CD14-positive monocyte (primary cell): ENCODE data around the gene MEIS2. TPM values are rescaled to one million over a fixed set of nuclear protein-coding genes. Genes with fewer than 3 reads are reported as not detected.

ENCODE experiments used
- DNase-seq, 3 donors: peaks; one replicate each; pipeline ENCODE4 v3.0.0-alpha.2; 2011 to 2022
- H2AFZ ChIP-seq: 2 replicates; pipeline ENCODE4 v1.6.0; 2012; ENCODE audit warnings: mild to moderate bottlenecking, low read depth, low read length, inconsistent platforms; ENCODE audit not compliant: insufficient read depth, poor library complexity, severe bottlenecking
- H3K27ac ChIP-seq, 2 donors: 1 replicate in 1 of 2; 2 replicates in 1 of 2; pipeline ENCODE4 v1.5.1; 2012 to 2013; ENCODE audit warnings: low read length in 2 of 2, control low read depth in 1 of 2, inconsistent platforms in 1 of 2, low read depth in 1 of 2, mild to moderate bottlenecking in 1 of 2
- H3K27me3 ChIP-seq, 2 donors: one replicate each; pipeline versions ENCODE4 v1.6.0 to v1.6.1; 2011 to 2013; ENCODE audit warnings: low read length in 2 of 2; ENCODE audit not compliant: control insufficient read depth in 2 of 2, insufficient read depth in 2 of 2
- H3K36me3 ChIP-seq, 2 donors: replicated peaks in 1 of 2; 1 replicate in 1 of 2; 2 replicates in 1 of 2; pipeline versions ENCODE4 v1.5.1 to v1.6.1; 2012 to 2013; ENCODE audit warnings: low read length in 2 of 2, control low read depth in 1 of 2, inconsistent platforms in 1 of 2, mild to moderate bottlenecking in 1 of 2; ENCODE audit not compliant: insufficient read depth in 2 of 2, control insufficient read depth in 1 of 2
- H3K4me1 ChIP-seq, 2 donors: 1 replicate in 1 of 2; 2 replicates in 1 of 2; pipeline versions ENCODE4 v1.5.1 to v1.6.1; 2012 to 2013; ENCODE audit warnings: low read length in 2 of 2, control low read depth in 1 of 2, inconsistent platforms in 1 of 2, mild to moderate bottlenecking in 1 of 2, moderate library complexity in 1 of 2; ENCODE audit not compliant: insufficient read depth in 2 of 2, control insufficient read depth in 1 of 2
- H3K4me2 ChIP-seq: replicated peaks from 2 replicates; pipeline ENCODE3; 2012; ENCODE audit warnings: low read length, moderate library complexity, mild to moderate bottlenecking; ENCODE audit not compliant: poor library complexity, severe bottlenecking; ENCODE audit errors: extremely low read depth
- H3K4me3 ChIP-seq, 3 experiments: fragments of 200-600 bp in 1 of 3; sonication (generic) in 1 of 3; replicated peaks in 1 of 3; 1 replicate in 2 of 3; 2 replicates in 1 of 3; pipeline ENCODE4 v1.5.1; 2011 to 2013; ENCODE audit warnings: low read length in 3 of 3, mild to moderate bottlenecking in 3 of 3, control low read depth in 2 of 3, low read depth in 2 of 3, inconsistent platforms in 1 of 3, moderate library complexity in 1 of 3
- H3K79me2 ChIP-seq: 2 replicates; pipeline ENCODE4 v1.6.0; 2012; ENCODE audit warnings: mild to moderate bottlenecking, control low read depth, inconsistent platforms, low read length, moderate library complexity; ENCODE audit not compliant: insufficient read depth
- H3K9ac ChIP-seq: 2 replicates; pipeline ENCODE4 v1.6.0; 2017; ENCODE audit warnings: low read length, mild to moderate bottlenecking; ENCODE audit not compliant: insufficient read depth, poor library complexity, severe bottlenecking
- H3K9me3 ChIP-seq, 2 donors: replicated peaks in 1 of 2; 1 replicate in 1 of 2; 2 replicates in 1 of 2; pipeline versions ENCODE4 v1.5.1 to v1.6.1; 2012 to 2013; ENCODE audit warnings: low read length in 2 of 2, control low read depth in 1 of 2; ENCODE audit not compliant: control insufficient read depth in 1 of 2, insufficient read depth in 1 of 2
- H4K20me1 ChIP-seq: 2 replicates; pipeline ENCODE4 v1.6.0; 2012; ENCODE audit warnings: mild to moderate bottlenecking, low read length, control low read depth, moderate library complexity; ENCODE audit not compliant: insufficient read depth
- H3K27ac Mint-ChIP-seq, 7 donors: one replicate each; pipeline ENCODE4 v1.8.0; 2020; ENCODE audit warnings: mild to moderate bottlenecking in 7 of 7, mixed read lengths in 7 of 7, moderate library complexity in 6 of 7, inconsistent platforms in 2 of 7
- H3K27me3 Mint-ChIP-seq, 3 donors: one replicate each; pipeline ENCODE4 v1.8.0; 2021 to 2022; ENCODE audit warnings: low read depth in 3 of 3, mild to moderate bottlenecking in 3 of 3, mixed read lengths in 3 of 3, moderate library complexity in 3 of 3, inconsistent platforms in 1 of 3
- H3K36me3 Mint-ChIP-seq, 2 donors: one replicate each; pipeline ENCODE4 v1.8.0; 2020; ENCODE audit warnings: mixed read lengths in 2 of 2, inconsistent platforms in 1 of 2, mild to moderate bottlenecking in 1 of 2
- H3K4me1 Mint-ChIP-seq: one replicate; pipeline ENCODE4 v1.8.0; 2020; ENCODE audit warnings: mild to moderate bottlenecking, mixed read lengths
- H3K4me3 Mint-ChIP-seq, 2 donors: one replicate each; pipeline ENCODE4 v1.8.0; 2020; ENCODE audit warnings: mild to moderate bottlenecking in 2 of 2, mixed read lengths in 2 of 2, moderate library complexity in 1 of 2
- H3K9me3 Mint-ChIP-seq, 7 donors: one replicate each; pipeline ENCODE4 v1.8.0; 2020 to 2022; ENCODE audit warnings: mixed read lengths in 7 of 7, mild to moderate bottlenecking in 6 of 7, moderate library complexity in 6 of 7, inconsistent platforms in 2 of 7
- CTCF ChIP-seq: fragments of 200-600 bp; IDR thresholded peaks from one replicate; pipeline ENCODE4 v1.8.0; 2022; ENCODE audit warnings: antibody characterized with exemption, mild to moderate bottlenecking
- WGBS: methylation state at CpG from one replicate; pipeline ENCODE4 v1.1.5; 2013; ENCODE audit warnings: missing lambda C conversion rate; ENCODE audit not compliant: insufficient coverage; 5-methylcytosine and 5-hydroxymethylcytosine counted together
- intact Hi-C, 2 donors: fragments of 100-400 bp; cut with micrococcal nuclease; formaldehyde crosslinking; loops; one replicate each; pipeline versions ENCODE4 v1.15.0 to v1.15.1; 2023
- polyA plus RNA-seq, 3 donors: library from polyadenylated mRNA; depleted of rRNA in 1 of 3; unstranded in 2 of 3; stranded (reverse) in 1 of 3; fragments of 300-500 nt in 2 of 3; fragments of >200 nt in 1 of 3; fragmentation: Illumina TruSeq in 2 of 3; gene quantifications; 1 replicate in 2 of 3; 2 replicates in 1 of 3; pipeline ENCODE4 v1.2.3, GENCODE V29; 2012 to 2021

Gene MEIS2
- polyA plus RNA-seq, 3 donors: not detected

DNA sequence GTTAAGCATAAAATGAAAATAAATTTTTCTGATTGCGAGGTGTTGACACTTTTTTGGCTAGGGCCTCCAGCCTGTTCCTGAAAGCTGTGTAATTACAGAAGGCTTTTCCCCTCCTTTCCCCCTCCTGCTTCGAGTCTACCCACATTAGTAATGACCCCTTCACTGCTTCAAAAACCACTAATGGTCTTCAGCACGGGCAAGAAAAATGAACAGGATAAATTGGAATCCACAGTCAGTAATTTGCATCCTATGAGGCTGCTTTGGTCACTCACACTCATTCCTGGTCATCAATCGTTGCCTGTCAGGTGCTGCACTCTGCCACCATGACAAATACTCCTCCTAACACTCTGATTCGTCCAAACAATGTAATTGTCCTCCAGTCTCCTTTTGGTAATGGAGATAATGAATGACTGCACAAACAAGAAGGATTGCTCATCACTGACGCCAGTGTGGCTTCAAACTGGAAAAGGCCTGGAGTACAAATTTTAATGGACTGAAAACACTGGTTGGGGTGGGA is 148.6 kb downstream of the MEIS2 start:
- Histone ChIP-seq H3K4me3 (no peak overlapping the region), H2AFZ (no peak overlapping the region), H3K27me3 (no peaks in the 10 kb centered on the region), H3K4me2 (no peak overlapping the region), H3K79me2 (no peaks in the 10 kb centered on the region), H3K36me3 (no peaks in the 10 kb centered on the region), H3K9me3 (no peaks in the 10 kb centered on the region), H3K4me1 (no peaks in the 10 kb centered on the region), H3K27ac (no peak overlapping the region), H4K20me1 (no peaks in the 10 kb centered on the region), H3K9ac (no peak overlapping the region)
- Mint-ChIP-seq H3K4me1 (no peaks in the 10 kb centered on the region), H3K36me3 (no peaks in the 10 kb centered on the region), H3K4me3 (no peak overlapping the region), H3K9me3 (peaks cover 0 to 3% (median 0%) of the 10 kb centered on the region in 7 donors), H3K27ac (no peak overlapping the region), H3K27me3 (peaks cover 0 to under 1% (median 0%) of the 10 kb centered on the region in 3 donors)
- intact Hi-C loops: no loop called here
- DNase-seq: no peak
- 33% methylated on average over 3 of the region's 6 CpGs for WGBS
- no peak for TF ChIP-seq CTCF

- Histone ChIP-seq H3K27me3 (no peaks in the 10 kb centered on the region), H3K9ac (no peak overlapping the region), H3K9me3 (no peaks in the 10 kb centered on the region), H3K4me2 (no peak overlapping the region), H4K20me1 (no peaks in the 10 kb centered on the region), H3K4me3 (no peak overlapping the region), H2AFZ (no peak overlapping the region), H3K27ac (no peak overlapping the region), H3K36me3 (no peaks in the 10 kb centered on the region), H3K79me2 (no peaks in the 10 kb centered on the region), H3K4me1 (no peaks in the 10 kb centered on the region)
- 100% methylated on average over 2 of the region's 4 CpGs for WGBS
- DNase-seq: no peak
- no peaks in the 10 kb centered on the region for H3K36me3 Mint-ChIP-seq
- peaks cover 0 to under 1% (median 0%) of the 10 kb centered on the region in 7 donors for H3K9me3 Mint-ChIP-seq
- no peak overlapping the region for H3K4me3 Mint-ChIP-seq
- H3K27me3 Mint-ChIP-seq: peaks cover 0 to 1% (median 0%) of the 10 kb centered on the region in 3 donors
- no peak for TF ChIP-seq CTCF
- H3K27ac Mint-ChIP-seq: no peak overlapping the region
- no peaks in the 10 kb centered on the region for H3K4me1 Mint-ChIP-seq
- intact Hi-C loops: no loop called here
Measured at GRCh38 chr15:36950371-36950770, 150.0 kb downstream of the MEIS2 start.
